DOHH2 (cell line): Measurements from ENCODE around the gene GAB1.

Experiments
- H3F3A ChIP-seq: fragments of 200-600 bp; sonication (generic), shearing (Covaris generic); 2 replicates; pipeline ENCODE4 v1.6.0; 2016; ENCODE audit warnings: antibody characterized with exemption, mild to moderate bottlenecking; ENCODE audit not compliant: control insufficient read depth, insufficient read depth
- H3K27ac ChIP-seq: fragments of 200-600 bp; sonication (generic); 2 replicates; pipeline ENCODE4 v1.5.1; 2014; ENCODE audit warnings: low read depth, mild to moderate bottlenecking, low read length, moderate library complexity
- H3K27me3 ChIP-seq: fragments of 200-600 bp; sonication (generic); 2 replicates; pipeline ENCODE4 v1.6.1; 2014; ENCODE audit warnings: mild to moderate bottlenecking, low read length, mixed read lengths; ENCODE audit not compliant: control insufficient read depth
- H3K36me3 ChIP-seq: fragments of 200-600 bp; sonication (generic); 2 replicates; pipeline ENCODE4 v1.6.1; 2014; ENCODE audit warnings: mild to moderate bottlenecking, low read length, moderate library complexity, mixed read lengths; ENCODE audit not compliant: control insufficient read depth
- H3K4me1 ChIP-seq: fragments of 200-600 bp; sonication (generic); 2 replicates; pipeline ENCODE4 v1.6.1; 2014; ENCODE audit warnings: mild to moderate bottlenecking, low read length, mixed read lengths; ENCODE audit not compliant: control insufficient read depth
- H3K4me2 ChIP-seq: fragments of 200-600 bp; sonication (generic); 2 replicates; pipeline ENCODE4 v1.6.0; 2014; ENCODE audit warnings: mild to moderate bottlenecking, low read length, moderate library complexity
- H3K4me3 ChIP-seq: fragments of 200-600 bp; sonication (generic); 2 replicates; pipeline ENCODE4 v1.5.1; 2014; ENCODE audit warnings: mild to moderate bottlenecking, low read length, mixed read lengths
- H3K79me2 ChIP-seq: fragments of 200-600 bp; sonication (generic); 2 replicates; pipeline ENCODE4 v1.6.1; 2014; ENCODE audit warnings: mild to moderate bottlenecking, low read length, mixed read lengths; ENCODE audit not compliant: control insufficient read depth
- H3K9me2 ChIP-seq: fragments of 200-600 bp; sonication (generic); replicated peaks from 2 replicates; pipeline ENCODE4 v1.6.1; 2014; ENCODE audit warnings: mild to moderate bottlenecking, low read length, mixed read lengths; ENCODE audit not compliant: control insufficient read depth
- H3K9me3 ChIP-seq: fragments of 200-600 bp; sonication (generic); 2 replicates; pipeline ENCODE4 v1.6.1; 2014; ENCODE audit warnings: antibody characterized with exemption, low read length, mixed read lengths; ENCODE audit not compliant: control insufficient read depth, insufficient read depth
- H4K20me1 ChIP-seq: fragments of 200-600 bp; sonication (generic); 2 replicates; pipeline ENCODE4 v1.6.0; 2014; ENCODE audit warnings: low read depth, mild to moderate bottlenecking, antibody characterized with exemption, low read length, moderate library complexity; ENCODE audit not compliant: control insufficient read depth, insufficient read depth
- EZH2phosphoT487 ChIP-seq: fragments of 200-600 bp; sonication (generic); IDR thresholded peaks from 2 replicates; pipeline ENCODE4 v1.6.1; 2017; ENCODE audit warnings: borderline replicate concordance, mild to moderate bottlenecking, antibody characterized with exemption, low read length, moderate library complexity, mixed read lengths
- TF ChIP-seq, protein P1 (sequence below): fragments of 200-600 bp; sonication (generic); IDR thresholded peaks from one replicate; pipeline ENCODE4 v1.5.1; 2014; ENCODE audit warnings: antibody characterized with exemption, mild to moderate bottlenecking, low read depth, low read length; ENCODE audit not compliant: poor library complexity, severe bottlenecking

Gene GAB1

DNA sequence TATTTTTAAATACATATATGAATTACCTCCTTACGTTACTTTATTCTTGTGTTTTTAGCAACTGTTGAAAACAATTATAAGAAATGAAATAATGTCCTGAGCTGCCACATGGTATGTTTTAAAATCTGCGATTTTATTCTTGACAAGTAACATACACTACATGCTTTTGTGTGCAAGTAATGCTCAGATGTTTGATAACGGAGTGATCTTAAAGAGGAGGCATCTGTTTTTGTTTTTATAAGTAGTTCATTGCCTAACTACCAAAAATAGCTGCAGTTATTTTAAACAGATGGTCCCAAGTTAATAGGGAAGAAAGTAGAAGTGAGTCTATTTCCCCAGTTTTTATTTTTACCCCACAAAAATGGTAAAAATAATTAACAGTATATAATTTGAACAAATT lies 55.2 kb downstream of the GAB1 start:
- H3K4me2 ChIP-seq: peak overlapping the region; percentile 90
- peaks cover 95% of the 10 kb centered on the region for H3K4me1 ChIP-seq
- no peaks in the 10 kb centered on the region for H4K20me1 ChIP-seq
- peaks cover 90% of the 10 kb centered on the region for H3K79me2 ChIP-seq
- H3F3A ChIP-seq: peaks cover 26% of the 10 kb centered on the region
- H3K9me3 ChIP-seq: no peaks in the 10 kb centered on the region
- H3K27me3 ChIP-seq: no peaks in the 10 kb centered on the region
- peak overlapping the region; percentile 96 for H3K27ac ChIP-seq
- no peaks in the 10 kb centered on the region for H3K9me2 ChIP-seq
- H3K4me3 ChIP-seq: peak overlapping the region; percentile 77
- H3K36me3 ChIP-seq: peaks cover 48% of the 10 kb centered on the region
- no peak for TF ChIP-seq EZH2phosphoT487

DNA sequence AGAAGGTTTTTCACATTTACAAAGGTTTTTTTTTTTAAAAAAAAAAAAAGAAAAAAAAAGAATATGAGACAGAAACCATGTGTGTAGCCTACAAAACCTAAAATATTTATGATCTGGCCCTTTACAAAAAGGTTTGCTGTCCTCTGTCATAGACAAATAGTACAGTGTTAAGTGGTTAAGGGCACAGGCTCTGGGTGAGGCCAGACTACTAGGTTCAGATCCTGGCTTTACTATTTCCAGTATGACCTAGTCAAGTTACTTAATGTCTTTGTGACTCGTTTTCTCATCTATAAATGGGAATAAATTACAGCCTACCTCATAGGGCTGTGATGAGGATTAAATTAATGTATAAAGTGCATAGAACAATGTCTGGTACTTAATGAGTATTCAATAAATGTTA lies 56.5 kb downstream of the GAB1 start:
- TF ChIP-seq, protein P1, sequence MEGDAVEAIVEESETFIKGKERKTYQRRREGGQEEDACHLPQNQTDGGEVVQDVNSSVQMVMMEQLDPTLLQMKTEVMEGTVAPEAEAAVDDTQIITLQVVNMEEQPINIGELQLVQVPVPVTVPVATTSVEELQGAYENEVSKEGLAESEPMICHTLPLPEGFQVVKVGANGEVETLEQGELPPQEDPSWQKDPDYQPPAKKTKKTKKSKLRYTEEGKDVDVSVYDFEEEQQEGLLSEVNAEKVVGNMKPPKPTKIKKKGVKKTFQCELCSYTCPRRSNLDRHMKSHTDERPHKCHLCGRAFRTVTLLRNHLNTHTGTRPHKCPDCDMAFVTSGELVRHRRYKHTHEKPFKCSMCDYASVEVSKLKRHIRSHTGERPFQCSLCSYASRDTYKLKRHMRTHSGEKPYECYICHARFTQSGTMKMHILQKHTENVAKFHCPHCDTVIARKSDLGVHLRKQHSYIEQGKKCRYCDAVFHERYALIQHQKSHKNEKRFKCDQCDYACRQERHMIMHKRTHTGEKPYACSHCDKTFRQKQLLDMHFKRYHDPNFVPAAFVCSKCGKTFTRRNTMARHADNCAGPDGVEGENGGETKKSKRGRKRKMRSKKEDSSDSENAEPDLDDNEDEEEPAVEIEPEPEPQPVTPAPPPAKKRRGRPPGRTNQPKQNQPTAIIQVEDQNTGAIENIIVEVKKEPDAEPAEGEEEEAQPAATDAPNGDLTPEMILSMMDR: no peak
- no peak for TF ChIP-seq EZH2phosphoT487
- peak overlapping the region; percentile 96 for H3K27ac ChIP-seq

DNA sequence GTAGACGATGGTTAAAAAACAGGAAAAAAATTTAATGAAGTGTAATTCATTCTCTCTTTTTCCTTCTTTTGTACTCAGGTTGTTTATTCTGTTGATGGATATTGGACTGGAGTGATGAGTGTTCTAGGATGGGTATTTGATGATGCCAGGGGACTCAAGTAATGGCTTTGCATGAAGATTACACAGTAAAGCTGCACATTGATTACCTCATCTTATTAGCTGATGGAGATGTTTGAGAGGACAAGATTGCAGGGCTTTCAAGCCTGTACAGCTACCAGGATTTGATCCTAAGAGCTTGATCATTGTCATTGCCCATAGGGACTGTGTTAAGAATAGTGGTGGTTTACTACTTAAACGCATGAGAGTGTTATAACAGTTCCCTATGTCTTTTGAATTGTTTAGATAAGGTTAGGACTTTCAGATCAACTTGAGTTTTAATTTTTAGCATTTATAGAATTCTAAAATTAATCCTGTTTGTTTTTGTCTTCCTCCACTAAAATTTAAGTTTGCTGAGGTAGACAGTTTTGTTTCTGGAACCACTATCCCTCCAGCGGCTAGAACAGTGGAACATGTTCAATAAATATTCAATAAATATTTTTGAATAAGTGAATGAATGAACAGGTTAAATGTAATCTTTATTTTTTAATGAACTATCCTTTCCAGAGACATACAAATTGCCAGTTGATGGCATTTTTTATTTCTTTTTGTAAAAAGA lies 58.2 kb downstream of the GAB1 start:
- Histone ChIP-seq H3K36me3 (peaks cover 50% of the 10 kb centered on the region), H3K9me2 (no peaks in the 10 kb centered on the region), H3K4me1 (peaks cover 95% of the 10 kb centered on the region), H3K4me3 (peak overlapping the region; percentile 77), H3F3A (peaks cover 36% of the 10 kb centered on the region), H3K4me2 (peak overlapping the region; percentile 90), H4K20me1 (no peaks in the 10 kb centered on the region), H3K27ac (peak overlapping the region; percentile 96), H3K79me2 (peaks cover 85% of the 10 kb centered on the region), H3K9me3 (no peaks in the 10 kb centered on the region), H3K27me3 (no peaks in the 10 kb centered on the region)
- TF ChIP-seq EZH2phosphoT487: no peak
- TF ChIP-seq, protein P1: no peak

More for the DNA sequence above, 56.5 kb downstream of the GAB1 start:
- Histone ChIP-seq H3K9me3 (no peaks in the 10 kb centered on the region), H3K4me1 (peaks cover 95% of the 10 kb centered on the region), H3K9me2 (no peaks in the 10 kb centered on the region), H3K27me3 (no peaks in the 10 kb centered on the region), H3F3A (peaks cover 33% of the 10 kb centered on the region), H3K4me3 (peak overlapping the region; percentile 77), H4K20me1 (no peaks in the 10 kb centered on the region), H3K79me2 (peaks cover 88% of the 10 kb centered on the region), H3K36me3 (peaks cover 50% of the 10 kb centered on the region), H3K4me2 (peak overlapping the region; percentile 90)

DNA sequence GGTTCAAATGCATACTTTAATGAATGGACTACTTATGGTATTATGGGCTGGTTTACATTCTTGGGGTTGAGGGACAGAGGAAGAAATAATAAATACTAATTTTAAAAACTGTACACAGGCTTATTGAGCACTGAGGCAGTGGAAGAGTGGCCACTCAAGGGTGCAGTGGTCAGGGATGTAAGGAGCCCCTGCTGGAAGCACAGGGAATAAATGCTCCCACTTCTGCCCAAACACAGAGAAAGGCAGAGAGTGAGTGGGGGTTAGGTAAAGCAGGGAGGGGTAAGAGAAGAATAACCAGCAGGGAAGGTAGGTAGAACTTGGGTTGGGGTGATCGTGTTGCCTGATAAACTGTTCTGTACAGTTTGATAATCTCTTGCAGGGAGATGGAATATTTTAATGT lies 60.0 kb downstream of the GAB1 start:
- H3F3A ChIP-seq: peaks cover 22% of the 10 kb centered on the region
- no peaks in the 10 kb centered on the region for H3K9me3 ChIP-seq
- peaks cover 40% of the 10 kb centered on the region for H3K36me3 ChIP-seq
- TF ChIP-seq, protein P1: peak; percentile 28
- no peak for TF ChIP-seq EZH2phosphoT487
- no peaks in the 10 kb centered on the region for H3K27me3 ChIP-seq
- H3K27ac ChIP-seq: peak overlapping the region; percentile 62
- H3K4me3 ChIP-seq: peak overlapping the region; percentile 34
- peak overlapping the region; percentile 39 for H3K4me2 ChIP-seq
- no peaks in the 10 kb centered on the region for H3K9me2 ChIP-seq
- H3K79me2 ChIP-seq: peaks cover 92% of the 10 kb centered on the region
- no peaks in the 10 kb centered on the region for H4K20me1 ChIP-seq
- peaks cover 94% of the 10 kb centered on the region for H3K4me1 ChIP-seq
